GM12875 (cell line): ENCODE measurements around the gene MMP23B.
"Not testable (repeated sequence)": the region's sequence is repeated elsewhere in the genome, so short reads cannot be mapped to it uniquely, and the experiment has no call there.

Experiments used
- H3K4me3 ChIP-seq: one replicate; pipeline ENCODE4 v1.5.1; 2011; ENCODE audit warnings: low read depth, low read length, control low read depth
- CTCF ChIP-seq: IDR thresholded peaks from 2 replicates; pipeline ENCODE4 v1.5.1; 2011; ENCODE audit warnings: low read depth, mild to moderate bottlenecking, control low read depth, inconsistent platforms, low read length, moderate library complexity, borderline replicate concordance; ENCODE audit not compliant: insufficient read depth

MMP23B gene

GRCh38 chr1:1631782-1632420 lies at the start of gene MMP23B:
TSS of gene MMP23B (plus strand) at chr1:1632173. CDS start at chr1:1632219, 46 bp downstream.
- H3K4me3 ChIP-seq = no peak within 1 kb of the TSS

GRCh38 chr1:1582585-1583346 lies 49.2 kb upstream of the MMP23B start:
- no peak for TF ChIP-seq CTCF
- H3K4me3 ChIP-seq = no peak overlapping the region

More at GRCh38 chr1:1631782-1632420, at the start of gene MMP23B:
- no peak for TF ChIP-seq CTCF

- no peak for TF ChIP-seq CTCF
- H3K4me3 ChIP-seq = no peak overlapping the region
These were observed 48.5 kb upstream of the MMP23B start for GRCh38 chr1:1583347-1584010.

GRCh38 chr1:1591452-1591851 lies 40.5 kb upstream of the MMP23B start:
- no peak for TF ChIP-seq CTCF
- no peak overlapping the region for H3K4me3 ChIP-seq

- no peak overlapping the region for H3K4me3 ChIP-seq
- TF ChIP-seq CTCF = no peak
These were observed 38.0 kb upstream of the MMP23B start for GRCh38 chr1:1593834-1594601.

- no peak for TF ChIP-seq CTCF
- H3K4me3 ChIP-seq = no peak overlapping the region
These were observed 37.2 kb upstream of the MMP23B start for GRCh38 chr1:1594602-1595260.

- not testable (repeated sequence) for H3K4me3 ChIP-seq
These were observed 36.6 kb upstream of the MMP23B start for GRCh38 chr1:1595341-1595740.
